GM19099 (cell line): ENCODE results near the gene MAT2A.
A peak's percentile ranks its signal among the peaks of the same experiment; 100 is the strongest.

ENCODE experiments used
- POLR2A ChIP-seq: IDR thresholded peaks from 3 replicates; pipeline ENCODE4 v1.6.1; 2011; ENCODE audit warnings: low read depth; ENCODE audit not compliant: insufficient read length; ENCODE audit errors: extremely low read depth

The MAT2A gene

DNA sequence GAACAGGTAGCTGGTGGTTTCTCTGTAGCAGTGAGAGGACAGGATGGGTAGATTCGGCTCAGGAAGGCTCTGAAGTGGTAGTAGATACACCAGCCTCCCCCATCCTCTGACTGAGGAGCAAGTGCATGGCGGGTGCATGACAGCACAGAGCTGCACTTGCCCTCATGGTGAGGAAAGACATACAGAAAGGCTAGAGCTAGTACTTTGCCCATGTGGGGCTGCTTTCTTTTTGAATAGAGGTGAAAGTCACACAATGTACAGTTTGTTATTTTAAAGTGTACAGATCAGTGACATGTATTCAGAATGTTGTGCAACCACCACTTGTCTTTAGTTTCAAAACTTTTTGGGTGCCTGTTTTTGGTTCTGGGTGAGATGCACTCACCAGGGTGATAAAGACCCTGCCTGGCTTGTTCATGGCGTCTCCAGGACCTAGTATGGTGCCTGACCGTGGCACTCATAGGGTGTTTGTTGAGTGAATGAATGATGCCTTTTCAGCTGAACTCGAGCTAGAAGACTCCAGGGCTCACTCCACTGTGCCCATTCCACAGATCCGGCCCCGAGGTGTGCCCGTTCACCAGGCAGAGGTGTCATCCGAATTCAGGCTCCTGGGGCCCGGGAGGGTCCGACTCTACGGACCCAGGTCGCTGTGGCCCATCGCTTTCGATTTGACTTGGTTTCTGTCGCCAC, 44.8 kb downstream of the MAT2A start:
- no peak for TF ChIP-seq POLR2A

DNA sequence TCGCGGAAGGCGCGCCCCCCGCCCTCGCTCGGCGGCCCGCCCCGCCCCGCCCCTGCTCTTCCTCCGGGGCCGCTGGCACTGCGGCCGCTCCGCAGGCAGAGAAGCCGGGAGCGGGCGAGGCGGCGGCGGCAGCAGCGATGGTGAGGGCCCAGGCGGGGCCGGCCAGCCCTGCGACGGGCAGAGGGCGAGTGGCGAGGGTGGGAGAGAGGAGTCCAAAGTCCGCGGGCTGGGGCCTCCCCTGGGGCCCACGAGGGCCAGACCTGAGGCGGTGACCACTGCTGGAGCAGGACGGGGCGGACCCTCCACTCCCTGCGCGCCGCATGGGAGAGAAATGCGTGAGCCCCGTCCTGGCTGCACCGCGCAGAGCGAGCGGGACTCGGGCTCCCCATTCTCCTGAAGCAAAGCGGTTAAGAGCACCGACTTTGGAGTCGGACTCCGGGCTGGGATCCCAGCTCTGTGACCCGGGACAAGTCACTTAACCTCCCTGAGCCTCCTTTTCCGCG, 45.4 kb downstream of the MAT2A start, which contains the start of gene VAMP5:
VAMP5 (plus strand) TSS at position 78 of the 503 bp plus-strand sequence; CDS start at position 138, 60 bp downstream.
- peak; percentile 64 for TF ChIP-seq POLR2A

- no peak for TF ChIP-seq POLR2A
These were observed 46.2 kb downstream of the MAT2A start for GRCh38 chr2:85584857-85585780.

DNA sequence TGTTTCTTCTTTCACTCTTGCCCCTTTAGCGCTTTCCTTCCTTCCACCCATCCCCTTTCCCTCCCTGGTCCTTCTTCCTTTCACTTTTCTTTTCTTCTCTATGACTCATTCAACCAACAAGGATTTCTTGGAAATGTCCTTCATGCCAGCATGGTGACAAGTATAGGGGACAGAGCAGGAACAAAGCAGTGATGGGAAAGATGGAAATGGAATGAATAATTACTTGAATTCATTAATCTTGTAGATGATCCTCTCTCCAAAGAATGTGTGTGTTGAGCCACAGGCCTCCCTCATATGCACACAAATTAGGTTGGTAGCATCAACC, 46.8 kb downstream of the MAT2A start:
- TF ChIP-seq POLR2A = no peak

DNA sequence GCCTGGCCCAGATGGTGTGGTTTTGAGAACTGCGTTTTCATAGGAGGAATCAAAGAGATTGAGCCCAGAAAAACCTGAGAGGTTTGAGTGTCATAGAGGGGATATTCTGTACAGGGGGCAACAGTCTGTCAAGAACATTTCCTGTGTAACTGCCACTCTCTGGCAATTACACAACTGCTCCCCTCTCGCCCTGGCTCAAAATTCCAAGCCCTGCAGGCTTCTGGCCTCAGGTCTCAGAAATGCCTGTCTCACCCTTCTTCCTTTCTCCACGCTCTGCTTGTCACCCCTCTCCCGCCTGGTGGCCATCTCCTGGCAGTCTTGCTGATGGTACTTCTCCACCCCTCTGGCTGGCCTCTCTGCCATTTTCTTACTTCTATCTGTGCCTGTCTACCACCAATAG, 49.3 kb downstream of the MAT2A start:
- TF ChIP-seq POLR2A = no peak

DNA sequence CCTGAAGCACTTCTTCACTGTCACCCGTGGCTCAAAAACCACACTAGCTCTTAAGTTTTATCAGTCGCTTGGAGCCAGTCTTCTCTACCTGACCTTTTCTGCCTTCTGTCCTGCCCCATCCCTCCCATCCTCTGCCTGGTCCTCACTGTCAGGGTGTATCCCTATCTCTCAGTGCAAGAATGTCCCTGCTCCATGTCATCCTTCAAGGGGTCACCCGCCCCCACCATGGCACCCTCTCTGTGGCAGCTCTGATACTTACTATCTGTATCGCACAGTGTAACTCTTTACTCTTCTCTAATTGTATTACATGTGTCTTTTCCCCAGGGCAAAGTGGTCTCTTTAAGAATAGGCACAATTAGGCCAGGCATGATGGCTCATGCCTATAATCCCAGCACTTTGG, 49.7 kb downstream of the MAT2A start:
- TF ChIP-seq POLR2A = no peak

DNA sequence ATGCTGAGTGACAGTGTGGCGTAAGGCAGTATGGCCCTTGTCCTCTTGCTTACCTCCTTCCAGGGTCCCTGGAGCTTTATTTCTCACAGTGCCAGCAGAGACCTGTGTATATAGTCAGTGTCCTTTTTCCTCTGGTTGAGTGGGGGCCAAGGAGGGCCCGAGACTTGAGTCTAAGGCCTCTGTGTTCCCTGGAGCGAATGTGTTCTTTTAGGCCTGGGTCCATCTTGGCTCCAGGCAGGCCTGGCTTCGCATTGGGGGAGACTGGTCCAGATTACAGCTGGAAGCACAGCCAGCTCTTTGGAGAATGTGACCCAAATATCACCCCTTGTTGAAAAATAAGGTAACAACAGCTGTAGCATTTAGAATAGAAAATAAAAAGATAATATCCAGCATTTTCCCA, 50.2 kb downstream of the MAT2A start:
- TF ChIP-seq POLR2A = no peak

DNA sequence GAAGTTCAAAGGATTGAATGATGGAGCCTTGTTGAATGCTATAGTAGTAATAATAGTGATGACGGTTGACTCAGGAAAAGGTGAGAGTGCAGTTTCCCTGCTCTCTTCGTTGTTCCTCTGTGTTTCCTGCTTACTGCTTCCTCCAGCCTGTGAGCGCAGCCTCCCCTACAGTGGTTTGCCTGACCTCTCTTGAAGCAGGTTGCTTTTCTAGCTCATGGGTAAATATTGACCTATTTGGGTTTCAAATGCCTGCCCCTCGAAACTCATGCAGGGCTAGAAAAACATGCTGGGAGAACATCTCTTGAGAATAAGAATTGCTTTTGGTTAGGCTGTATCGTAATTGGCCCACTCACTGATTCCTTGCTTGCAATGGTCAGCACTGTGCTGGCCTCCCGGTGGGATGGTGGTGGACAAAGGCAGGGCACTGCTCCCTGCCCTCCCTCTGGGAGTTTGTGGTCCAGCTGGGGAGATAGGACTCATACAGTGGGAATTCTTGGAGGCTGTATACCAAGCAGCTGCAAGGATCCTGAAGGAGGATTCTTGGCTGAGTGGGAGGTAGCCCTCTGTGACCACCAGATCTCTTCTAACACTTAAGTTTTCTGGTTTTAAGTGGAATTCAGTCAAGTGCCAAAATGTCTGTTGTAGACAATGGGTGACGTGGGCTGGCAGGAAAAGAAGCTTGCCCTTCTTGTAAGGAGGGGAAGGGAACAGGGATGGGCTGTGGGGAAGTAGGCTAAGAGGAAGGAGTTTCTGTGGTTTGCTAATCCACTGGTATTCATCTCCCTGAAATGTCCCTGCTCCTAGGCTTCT, 51.2 kb downstream of the MAT2A start:
- TF ChIP-seq POLR2A = no peak

DNA sequence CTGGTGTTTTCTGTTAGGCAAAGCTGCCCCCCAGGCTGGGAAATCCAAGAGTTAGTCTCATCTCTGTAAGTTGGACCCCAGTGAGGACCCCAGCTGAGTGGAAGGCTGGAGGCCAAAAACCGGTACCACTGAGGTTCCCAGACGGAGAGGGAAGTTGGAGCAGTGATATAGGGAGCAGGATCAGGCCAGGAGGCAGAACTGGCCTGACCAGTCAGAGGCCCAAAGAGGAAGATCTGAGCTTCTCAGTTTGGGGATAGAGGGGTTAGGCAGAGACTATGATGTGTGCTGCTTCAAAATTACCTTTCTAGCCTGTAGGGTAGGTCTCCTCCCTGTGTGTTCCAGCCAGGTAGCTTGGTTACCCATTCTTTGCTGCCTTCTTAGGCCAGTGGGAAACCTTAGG, 52.0 kb downstream of the MAT2A start:
- TF ChIP-seq POLR2A = no peak

DNA sequence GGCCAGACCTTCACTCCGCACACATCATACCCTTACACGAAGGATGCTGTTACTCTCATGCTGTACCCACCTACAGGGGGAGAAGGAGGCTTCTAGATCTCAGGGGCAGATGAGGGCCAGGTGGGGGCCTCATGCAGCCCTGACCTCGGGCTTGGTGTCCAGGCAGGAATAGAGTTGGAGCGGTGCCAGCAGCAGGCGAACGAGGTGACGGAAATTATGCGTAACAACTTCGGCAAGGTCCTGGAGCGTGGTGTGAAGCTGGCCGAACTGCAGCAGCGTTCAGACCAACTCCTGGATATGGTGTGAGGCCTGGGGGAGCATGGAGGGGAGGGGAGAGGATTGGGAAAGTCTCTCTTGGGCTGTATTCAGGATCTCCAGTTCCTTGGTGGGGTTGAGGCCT, 52.6 kb downstream of the MAT2A start:
- TF ChIP-seq POLR2A = no peak

GRCh38 chr2:85593023-85593422, 54.1 kb downstream of the MAT2A start:
- no peak for TF ChIP-seq POLR2A
